Measurements from ENCODE around the gene SGF29.
"Not testable (repeated sequence)": the region's sequence is repeated elsewhere in the genome, so short reads cannot be mapped to it uniquely, and the experiment has no call there.

The SGF29 gene

DNA sequence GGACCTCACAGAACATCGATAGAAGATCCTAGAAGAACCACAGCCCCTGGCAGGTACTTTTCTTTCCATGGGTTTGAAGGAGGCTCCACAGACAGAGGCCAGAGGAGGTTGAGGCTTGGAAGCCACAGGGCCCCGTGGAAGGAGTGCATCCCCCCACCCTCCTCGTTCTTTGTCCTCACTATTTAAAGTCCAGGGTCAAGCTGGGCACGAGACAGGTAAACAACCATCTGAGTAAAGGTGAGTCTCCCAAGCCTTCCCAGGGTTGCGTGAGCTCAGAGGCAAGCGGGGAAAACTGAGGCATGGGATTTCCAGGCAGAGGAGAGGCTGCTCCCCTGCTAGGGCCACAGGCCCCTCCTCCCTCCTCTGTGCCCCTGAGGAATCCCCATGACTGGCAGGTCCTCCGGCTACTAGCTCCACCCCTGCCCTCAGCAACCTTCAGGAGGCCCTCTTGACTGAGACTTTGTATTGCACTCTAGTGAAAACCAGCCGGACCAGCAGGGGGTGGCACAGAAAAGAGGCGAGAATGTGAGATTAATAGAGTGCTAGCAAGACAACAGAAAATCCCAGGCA is 44.1 kb downstream of the SGF29 start:
- DNase-seq, result no peak

DNA sequence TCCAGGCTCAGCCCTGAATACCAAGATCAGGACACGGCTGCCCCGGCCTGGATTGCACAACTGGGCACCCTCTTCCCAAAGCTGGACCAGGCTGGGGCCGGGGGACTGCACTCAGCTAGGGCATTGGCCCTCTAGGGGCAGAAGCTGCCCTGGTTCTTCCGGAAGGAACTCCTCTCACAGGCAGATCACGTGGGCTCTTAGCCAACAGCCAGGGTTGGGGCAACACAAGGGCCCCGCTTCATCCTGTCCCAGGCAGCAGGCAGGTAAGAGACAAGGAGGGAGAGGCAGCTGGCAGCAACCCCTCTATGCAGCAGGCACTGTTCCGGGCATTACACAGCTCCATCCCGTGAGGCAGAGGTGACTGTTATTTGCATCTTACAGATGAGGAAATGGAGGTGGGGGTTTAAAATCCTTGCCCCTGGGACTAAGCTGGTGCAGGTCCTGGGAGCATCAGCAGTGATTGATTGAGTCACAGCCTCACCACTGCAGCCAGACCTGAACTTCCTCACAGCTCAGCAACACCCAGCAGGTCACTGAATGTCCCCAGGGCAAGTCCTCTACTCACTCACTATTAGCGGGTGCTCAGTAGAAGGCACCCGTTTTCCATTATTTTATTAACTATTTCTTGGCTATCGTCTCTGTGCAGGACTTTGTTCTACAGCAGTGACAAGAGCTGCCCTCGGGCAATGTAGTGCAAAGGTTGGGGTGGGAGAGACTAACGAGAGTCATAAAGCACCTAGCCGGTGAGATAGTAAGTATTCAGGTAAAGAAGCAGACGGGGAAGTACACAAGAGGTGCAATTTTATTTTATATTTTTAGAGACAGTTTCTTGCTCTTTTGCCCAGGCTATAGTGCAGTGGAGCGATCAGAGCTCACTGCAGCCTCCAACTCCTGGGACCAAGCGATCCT is 45.9 kb downstream of the SGF29 start:
- DNase-seq, result not testable (repeated sequence)

DNA sequence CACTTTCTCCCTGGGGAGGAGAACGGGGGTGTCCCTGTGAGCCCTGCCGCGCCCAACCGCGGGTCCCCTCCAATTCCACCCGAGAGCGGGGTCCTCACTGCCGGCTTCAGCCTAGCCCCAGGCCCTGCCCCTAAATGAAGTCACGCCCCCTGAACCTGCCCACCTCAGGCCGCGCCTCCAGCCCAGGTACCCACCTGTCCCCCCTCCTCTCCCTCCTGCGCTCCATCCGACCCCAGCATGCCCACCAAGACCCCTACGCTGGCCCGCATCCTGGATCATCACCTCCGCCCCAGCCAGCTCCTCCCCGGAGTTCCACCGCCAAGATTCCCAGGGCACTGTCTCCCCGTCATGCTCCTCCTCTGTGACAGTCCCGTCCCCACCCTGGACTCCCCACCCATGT is 47.2 kb downstream of the SGF29 start:
- DNase-seq, result not testable (repeated sequence)

DNA sequence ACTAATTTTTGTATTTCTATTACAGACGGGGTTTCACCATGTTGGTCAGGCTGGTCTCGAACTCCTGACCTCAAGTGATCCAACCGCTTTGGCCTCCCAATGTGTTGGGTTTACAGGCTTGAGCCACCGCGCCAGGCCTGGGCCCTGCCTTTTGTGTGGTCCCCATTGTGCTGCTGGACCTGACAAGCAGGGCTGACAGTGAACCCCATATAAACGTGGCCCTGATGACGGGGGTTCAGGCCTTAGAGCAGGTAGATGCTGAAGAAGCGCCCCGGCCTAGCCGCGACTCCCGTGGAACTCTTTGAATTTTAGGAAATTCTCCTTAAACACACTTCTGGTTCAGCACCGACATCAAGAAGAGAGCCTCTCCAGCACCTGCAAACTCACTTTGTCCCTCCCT is 47.9 kb downstream of the SGF29 start:
- DNase-seq, result not testable (repeated sequence)

DNA sequence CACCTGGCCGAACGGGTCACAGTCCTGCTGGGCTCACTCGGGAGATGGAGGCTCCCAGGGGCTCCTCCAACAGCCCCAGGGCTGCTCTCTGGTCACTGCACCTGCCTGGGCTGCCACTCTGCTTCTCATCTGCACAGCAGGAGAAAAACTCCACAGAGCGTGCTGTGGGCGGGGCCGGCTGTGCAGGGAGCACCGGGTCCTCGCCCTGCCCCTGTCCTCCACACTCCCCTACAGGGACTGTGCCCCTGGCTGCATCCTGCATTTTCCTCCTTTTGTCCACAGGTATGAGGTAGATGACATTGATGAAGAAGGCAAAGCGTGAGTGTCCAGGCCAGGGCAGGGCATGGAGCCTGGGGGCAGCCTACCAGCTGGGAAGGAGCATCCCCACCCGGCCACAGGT is 48.3 kb downstream of the SGF29 start:
- DNase-seq, result not testable (repeated sequence)

DNA sequence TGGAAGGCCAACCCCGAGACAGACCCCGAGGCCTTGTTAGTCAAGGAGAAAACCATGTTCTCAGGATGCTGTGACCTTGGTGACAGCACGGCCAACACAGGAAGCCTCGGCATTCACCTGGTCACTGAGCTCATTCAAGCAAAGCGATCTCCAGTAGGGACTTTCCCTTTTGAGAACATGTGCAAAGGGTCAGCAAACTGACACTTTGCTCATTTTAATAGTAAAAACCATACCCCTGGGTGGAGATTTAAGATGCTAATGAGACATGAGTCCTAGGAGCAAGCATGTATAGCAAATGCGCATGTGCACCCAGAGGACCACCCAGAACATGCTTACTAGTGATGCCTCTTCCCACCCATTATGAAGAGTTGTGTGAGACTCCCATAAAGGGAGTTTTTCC is 48.8 kb downstream of the SGF29 start:
- no peak for DNase-seq

DNA sequence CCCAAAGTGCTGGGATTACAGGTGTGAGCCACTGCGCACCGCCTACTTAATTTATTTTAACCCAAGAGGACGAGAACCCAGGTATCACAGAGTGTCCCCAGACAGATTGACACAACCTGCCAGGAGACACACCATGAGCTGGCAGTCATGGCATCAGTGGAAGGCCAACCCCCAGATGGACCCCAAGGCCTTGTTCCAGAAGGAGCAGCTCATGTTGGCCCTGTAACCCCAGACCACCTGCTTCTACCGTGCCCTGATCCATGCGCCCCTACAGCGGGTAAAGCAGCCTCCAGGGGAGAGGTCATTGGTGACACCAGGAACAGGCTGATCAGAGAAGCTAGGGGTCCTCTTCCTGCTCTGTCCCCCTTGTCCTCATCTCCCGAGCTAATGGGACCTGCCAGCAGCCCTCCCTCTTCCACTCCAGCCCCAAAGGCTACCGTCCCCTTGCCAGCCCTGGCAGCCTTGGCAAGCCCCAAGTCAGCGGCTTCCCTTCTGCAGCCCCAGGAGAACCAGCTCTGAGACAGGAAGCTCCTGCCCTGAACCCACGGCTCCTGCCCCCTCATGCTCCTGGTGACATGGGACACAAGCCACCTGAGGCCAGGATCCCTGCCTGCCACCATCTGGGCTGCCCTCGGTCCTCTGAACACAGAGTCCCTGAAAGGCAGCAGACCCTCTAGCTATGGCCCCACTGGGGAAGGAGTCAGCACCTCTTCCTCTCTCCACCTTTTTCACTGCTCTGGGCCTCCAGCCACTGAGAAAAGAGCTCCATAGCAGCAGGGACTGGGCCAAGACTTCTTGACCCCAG is 49.9 kb downstream of the SGF29 start:
- DNase-seq, result no peak

DNA sequence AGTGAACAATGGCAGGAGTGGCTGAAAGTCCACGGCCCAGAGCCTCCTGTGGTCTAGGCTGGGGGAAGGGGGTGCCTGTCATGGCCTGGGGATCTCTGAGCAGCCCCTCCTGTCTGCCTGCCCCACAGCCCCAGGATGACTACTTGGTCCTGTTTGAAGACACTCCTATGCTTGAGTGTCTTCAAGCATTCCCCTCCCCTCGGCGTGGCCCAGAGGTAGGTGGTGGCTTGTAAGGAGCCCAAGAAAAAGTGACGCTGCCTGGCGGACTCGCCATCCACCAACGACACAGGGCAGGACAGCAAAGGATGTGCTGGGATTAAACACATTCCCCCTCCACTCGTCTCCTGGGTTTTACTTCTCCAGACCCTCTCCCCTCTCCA is 50.5 kb downstream of the SGF29 start:
- no peak for DNase-seq

DNA sequence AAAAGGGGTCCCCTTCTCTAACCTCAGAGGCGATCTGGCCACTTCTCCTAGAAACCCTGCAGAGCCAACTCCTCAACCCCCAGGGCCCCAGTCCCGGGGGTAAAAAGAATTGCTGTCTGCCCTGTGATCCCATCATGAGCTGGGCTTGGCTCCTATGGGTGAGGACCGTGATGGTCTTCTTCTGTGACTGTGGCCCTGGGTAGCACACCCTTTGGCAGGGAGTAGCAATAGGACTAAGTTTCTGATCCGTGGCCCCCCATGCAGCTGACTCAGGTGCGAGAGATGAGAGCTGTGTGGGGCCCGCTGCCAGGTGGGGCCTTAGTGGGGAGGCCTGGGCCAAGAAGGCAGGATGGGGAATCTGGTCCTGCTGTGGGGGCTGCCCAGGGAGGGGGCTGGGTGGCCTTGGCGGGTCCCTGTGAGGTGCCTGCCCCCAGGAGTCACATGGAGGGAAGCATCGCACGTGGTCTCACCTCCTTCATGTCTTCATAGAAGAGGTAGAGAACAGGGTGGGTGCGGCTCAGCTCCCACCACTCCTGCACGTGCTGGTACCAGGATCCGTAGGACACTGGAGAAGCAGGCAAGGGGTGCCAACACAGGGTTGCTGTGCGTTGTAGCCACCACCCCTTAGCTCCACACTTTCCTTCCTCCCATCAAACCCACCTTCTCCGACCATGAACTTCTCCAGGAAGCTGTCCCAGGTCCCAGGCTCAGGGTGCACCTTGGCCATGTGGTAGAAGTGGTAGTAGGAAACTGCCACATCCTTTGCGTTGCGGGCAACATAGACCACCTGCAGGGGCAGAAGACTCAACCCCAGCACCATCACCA is 52.8 kb downstream of the SGF29 start:
- no peak for DNase-seq

DNA sequence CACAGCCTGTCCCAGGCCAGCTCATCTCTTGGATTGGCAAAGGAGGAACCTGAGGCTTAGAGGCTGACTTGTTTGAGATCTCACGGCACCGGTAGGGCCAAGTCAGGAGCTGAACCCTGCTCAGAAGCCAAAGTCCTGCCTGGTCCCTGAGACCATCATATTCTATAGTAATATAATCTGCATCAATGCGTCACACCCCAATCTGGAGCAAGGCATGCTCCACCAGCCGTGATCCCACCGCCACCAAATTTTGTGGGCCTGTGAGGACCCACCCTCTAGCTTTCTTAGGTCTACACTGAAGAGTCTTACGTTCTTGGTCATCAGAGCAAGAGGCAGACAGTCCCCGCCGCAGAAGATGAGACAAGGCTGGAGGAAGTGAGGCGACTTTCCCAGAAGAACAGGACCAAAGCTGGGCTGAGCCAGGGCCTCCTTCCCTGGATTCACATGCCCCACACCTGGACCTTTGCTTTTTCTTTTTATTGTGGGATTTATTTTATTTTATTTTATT is 53.5 kb downstream of the SGF29 start:
- no peak for DNase-seq

DNA sequence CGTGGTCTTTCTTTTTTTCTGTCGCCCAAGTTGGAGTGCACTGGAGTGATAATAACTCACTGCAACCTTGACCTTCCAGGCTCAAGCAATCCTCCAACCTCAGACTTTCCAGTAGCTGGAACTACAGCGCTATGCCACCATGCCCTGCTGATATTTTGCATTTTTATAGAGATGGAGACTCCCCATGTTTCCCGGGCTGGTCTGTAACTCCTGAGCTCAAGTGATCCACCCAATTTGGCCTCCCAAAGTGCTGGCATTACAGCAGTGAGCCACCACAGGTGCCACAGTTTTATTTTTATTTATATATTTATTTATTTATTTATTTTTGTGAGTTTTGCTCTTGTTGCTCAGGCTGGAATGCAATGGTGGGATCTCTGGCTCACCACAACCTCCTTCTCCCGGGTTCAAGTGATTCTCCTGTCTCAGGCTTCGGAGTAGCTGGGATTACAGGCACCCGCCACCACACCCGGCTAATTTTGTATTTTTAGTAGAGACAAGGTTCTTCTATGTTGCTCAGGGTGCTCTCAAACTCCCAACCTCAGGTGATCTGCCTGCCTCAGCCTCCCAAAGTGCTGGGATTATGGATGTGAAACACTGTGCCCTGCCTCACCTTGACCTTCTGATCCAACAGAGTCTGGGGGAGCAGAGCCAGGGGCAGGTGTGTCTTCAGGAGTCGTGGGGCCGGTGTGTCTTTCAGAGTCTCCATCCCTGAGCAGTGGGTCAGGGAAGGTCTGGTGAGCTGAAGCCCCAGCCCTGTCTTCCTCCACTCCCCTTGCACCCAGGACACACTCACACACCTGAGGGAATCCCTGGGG is 54.2 kb downstream of the SGF29 start:
- DNase-seq, result not testable (repeated sequence)

DNA sequence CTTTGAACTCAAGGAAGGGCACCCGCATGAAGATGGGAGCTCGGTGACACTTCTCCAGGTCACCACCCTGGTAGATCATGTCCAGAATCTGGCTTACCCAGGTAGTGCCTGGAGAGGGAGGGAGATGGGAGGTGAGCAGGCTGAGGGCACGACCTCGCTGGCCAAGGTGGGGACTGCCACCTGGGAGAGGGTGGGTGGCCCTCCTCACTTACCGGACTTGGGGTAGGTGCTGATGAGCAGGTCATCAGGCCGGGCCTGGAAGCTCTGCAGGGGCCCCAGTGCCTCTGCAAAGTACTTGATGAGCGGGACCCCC is 54.7 kb downstream of the SGF29 start:
- not testable (repeated sequence) for DNase-seq

DNA sequence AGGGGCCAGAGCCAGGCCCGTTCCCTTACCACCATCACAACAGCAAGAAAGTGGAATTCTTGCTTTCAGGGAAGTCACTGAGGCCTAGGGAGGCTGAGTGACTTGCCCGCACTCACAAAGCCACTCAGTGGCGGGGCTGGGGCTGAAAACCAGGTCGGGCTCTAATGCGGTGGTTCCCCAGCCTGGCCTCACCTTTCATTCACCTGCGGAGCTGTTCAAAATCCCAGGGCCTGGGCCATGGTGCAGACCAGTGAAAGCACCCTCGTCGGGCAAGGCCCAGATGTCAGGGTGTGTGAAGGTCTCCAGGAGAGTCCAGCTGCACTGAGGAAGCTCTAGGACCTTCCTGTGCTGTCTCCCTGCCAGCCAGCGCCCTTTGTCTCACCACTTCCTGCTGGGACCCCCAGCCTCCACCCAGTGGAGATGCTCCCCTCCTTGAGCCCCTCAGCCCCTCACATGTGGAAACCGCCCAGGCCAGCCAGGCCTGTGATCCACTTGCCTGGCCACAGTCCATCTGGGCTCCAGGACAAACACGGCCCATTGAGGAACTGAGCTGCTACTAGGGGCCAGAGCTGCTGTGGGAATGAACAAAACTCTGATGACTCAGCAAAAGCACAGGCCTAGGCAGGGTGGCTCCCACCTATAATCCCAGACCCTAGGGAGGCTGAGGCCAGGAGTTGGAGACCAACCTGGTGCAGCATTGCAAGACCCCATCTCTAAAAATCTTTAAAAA is 55.3 kb downstream of the SGF29 start:
- DNase-seq, result not testable (repeated sequence)

DNA sequence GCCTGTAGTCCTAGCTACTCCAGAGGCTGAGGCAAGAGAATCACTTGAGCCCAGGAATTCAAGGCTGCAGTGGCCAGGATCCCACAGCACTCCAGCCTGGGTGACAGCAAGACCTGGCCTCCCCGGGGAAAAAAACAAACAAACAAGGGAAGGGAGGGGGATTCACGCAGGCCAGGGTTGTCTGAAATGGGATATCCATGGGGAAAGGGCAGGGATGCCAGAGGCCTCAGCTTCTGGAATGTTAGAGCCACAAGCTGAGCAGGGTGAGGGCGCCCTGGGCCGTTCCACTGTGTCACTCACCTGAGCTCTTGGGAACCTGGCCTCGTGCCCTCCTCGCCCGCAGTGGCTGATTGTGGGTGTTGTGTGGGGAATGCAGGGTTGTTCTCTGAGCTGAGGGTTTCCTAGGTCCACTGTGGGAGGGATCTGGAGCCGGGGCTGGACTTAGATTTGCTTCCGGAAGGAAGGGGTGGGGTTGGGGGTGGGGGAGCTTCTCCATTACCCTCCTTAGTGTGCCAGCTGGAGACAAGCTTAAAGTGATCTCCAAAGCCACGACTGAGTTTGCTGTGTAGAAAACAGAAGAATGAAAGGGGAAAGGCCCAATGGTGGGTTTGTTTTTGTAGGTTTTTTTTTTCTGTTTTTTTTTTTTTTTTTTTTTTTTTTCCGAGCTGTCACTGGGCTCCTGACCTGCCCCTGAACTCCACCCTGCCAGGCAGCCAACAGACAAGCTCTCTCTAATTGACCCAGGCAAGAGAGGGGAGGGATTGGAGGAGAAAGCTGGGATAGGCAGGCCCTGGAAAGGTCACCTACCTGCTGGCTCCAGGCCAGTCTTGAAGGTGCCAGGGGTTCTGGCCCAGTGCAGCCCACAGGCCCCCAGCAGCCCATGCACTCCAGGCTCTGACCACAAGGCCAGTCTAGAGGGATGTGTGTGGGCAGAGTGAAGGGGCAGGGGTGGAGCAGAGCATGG is 56.2 kb downstream of the SGF29 start, which contains the start of gene SULT1A1:
Gene SULT1A1 (minus strand): TSS at position 414 of the 964 bp plus-strand sequence. CDS start 1,189 bp downstream, outside the sequence.
- no peak for DNase-seq

DNA sequence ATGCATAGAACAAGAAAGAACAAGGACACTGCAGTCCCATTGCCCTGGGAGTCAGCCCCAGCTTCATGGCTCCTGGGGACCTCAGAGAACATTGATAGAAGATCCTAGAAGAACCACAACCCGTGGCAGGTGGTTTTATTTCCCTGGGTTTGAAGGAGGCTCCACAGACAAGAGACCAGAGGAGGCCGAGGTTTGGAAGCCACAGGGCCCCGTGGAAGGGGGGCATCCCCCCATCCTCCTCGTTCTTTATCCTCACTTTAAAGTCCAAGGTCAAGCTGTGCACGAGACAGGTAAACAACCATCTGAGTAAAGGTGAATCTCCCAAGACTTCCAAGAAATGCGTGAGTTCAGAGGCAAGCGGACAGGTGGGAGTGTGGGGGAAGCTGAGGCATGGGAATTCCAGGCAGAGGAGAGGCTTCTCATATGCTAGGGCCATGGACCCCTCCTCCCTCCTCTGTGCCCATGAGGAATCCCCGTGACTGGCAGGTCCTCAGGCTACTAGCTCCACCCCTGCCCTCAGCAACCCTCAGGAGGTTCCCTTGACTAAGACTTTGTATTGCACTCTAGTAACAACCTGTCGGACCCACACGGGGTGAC is 57.0 kb downstream of the SGF29 start:
- no peak for DNase-seq

DNA sequence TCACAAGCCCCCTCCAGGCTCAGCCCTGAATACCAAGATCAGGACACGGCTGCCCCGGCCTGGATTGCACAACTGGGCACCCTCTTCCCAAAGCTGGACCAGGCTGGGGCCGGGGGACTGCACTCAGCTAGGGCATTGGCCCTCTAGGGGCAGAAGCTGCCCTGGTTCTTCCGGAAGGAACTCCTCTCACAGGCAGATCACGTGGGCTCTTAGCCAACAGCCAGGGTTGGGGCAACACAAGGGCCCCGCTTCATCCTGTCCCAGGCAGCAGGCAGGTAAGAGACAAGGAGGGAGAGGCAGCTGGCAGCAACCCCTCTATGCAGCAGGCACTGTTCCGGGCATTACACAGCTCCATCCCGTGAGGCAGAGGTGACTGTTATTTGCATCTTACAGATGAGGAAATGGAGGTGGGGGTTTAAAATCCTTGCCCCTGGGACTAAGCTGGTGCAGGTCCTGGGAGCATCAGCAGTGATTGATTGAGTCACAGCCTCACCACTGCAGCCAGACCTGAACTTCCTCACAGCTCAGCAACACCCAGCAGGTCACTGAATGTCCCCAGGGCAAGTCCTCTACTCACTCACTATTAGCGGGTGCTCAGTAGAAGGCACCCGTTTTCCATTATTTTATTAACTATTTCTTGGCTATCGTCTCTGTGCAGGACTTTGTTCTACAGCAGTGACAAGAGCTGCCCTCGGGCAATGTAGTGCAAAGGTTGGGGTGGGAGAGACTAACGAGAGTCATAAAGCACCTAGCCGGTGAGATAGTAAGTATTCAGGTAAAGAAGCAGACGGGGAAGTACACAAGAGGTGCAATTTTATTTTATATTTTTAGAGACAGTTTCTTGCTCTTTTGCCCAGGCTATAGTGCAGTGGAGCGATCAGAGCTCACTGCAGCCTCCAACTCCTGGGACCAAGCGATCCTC is 58.9 kb downstream of the SGF29 start:
- not testable (repeated sequence) for DNase-seq

DNA sequence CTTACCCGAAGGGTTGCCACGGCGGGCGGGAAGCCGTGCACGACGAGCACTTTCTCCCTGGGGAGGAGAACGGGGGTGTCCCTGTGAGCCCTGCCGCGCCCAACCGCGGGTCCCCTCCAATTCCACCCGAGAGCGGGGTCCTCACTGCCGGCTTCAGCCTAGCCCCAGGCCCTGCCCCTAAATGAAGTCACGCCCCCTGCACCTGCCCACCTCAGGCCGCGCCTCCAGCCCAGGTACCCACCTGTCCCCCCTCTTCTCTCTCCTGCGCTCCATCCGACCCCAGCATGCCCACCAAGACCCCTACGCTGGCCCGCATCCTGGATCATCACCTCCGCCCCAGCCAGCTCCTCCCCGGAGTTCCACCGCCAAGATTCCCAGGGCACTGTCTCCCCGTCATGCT is 60.2 kb downstream of the SGF29 start:
- DNase-seq, result not testable (repeated sequence)

DNA sequence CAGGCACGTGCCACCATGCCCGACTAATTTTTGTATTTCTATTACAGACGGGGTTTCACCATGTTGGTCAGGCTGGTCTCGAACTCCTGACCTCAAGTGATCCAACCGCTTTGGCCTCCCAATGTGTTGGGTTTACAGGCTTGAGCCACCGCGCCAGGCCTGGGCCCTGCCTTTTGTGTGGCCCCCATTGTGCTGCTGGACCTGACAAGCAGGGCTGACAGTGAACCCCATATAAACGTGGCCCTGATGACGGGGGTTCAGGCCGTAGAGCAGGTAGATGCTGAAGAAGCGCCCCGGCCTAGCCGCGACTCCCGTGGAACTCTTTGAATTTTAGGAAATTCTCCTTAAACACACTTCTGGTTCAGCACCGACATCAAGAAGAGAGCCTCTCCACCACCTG is 60.8 kb downstream of the SGF29 start:
- DNase-seq, result not testable (repeated sequence)

Measured in HCEC 1CT (cell line).